ENCODE measurements around the gene NUP214. TPM values are rescaled to one million over a fixed set of nuclear protein-coding genes. Genes with fewer than 3 reads are reported as not detected.

Gene NUP214
- polyA plus RNA-seq, 1 experiment, result 6.3 TPM

GRCh38 chr9:131174681-131175239 lies 49.4 kb downstream of the NUP214 start:
- no peak for DNase-seq (ENCODE audit: low read depth)
- POLR2A ChIA-PET, result no interaction called here
- Histone ChIP-seq H3K4me3 (ENCODE audit: low read depth, low read length) (no peak overlapping the region), H3K36me3 (ENCODE audit: control insufficient read depth, insufficient read depth, low read length) (peaks cover 6% of the 10 kb centered on the region), H3K27me3 (ENCODE audit: control insufficient read depth, insufficient read depth, low read length) (no peaks in the 10 kb centered on the region)
- CTCF ChIA-PET, result interaction anchor here (1.0 kb wide), 1 partner anchor 161 kb away, joined by 3 read pairs; no protein-coding TSS in a partner anchor
- TF ChIP-seq CTCF (IDR thresholded peaks at IDR 0.05; ENCODE audit: insufficient read depth, low read depth, low read length), result no peak

DNA sequence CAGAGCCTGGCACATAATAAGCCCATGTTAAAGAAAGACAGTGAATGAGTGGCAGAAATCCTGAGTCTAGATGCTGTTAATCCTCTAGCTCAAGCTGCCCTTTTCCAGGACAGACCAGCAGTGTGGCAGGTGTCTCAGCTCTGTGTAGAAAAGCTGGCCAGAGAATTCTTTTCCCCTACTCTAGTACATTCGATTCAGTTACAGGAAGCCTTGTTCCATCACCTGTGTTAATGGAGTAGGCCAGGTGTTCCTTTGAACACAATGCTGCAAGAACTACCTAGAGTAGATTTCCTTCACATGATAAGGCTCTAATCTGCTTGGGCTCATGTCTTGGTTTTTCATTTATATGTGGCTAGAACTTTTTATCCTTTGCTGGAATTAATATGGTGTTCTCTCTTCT lies 52.5 kb downstream of the NUP214 start:
- Histone ChIP-seq H3K36me3 (ENCODE audit: control insufficient read depth, insufficient read depth, low read length) (peaks cover 5% of the 10 kb centered on the region), H3K27me3 (ENCODE audit: control insufficient read depth, insufficient read depth, low read length) (no peaks in the 10 kb centered on the region), H3K4me3 (ENCODE audit: low read depth, low read length) (no peak overlapping the region)
- CTCF ChIA-PET, result interaction anchor here (0.6 to 9.5 kb wide), 14 partner anchors 10 to 193 kb away, joined by 3 to 259 read pairs (median 4); partner anchors contain the start of gene NUP214
- POLR2A ChIA-PET, result no interaction called here
- no peak for DNase-seq (ENCODE audit: low read depth)
- no peak for TF ChIP-seq CTCF (IDR thresholded peaks at IDR 0.05; ENCODE audit: insufficient read depth, low read depth, low read length)

DNA sequence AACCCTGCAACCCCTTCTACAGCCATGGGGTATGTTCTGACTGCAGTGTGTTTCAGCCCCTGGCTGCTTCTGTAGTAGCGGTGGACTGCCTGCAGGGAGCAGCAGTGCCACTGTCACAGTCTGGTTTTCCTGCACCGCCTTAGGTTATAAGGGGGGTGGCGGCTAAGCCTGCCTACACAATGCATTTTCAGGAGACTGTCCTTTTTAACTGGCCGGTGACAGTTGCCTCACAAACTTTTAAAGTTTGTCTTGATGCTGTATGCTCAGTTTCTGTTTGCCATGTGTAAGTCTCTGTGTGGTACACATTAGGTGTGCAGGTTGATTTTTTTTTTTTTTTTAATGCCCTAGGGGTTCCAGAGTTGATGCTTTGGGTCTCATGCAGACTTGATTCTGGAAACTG lies 53.0 kb downstream of the NUP214 start:
- no peak for DNase-seq (ENCODE audit: low read depth)
- H3K36me3 ChIP-seq (ENCODE audit: control insufficient read depth, insufficient read depth, low read length), result peaks cover 5% of the 10 kb centered on the region
- ChIA-PET POLR2A (no interaction called here), CTCF (interaction anchor here (0.6 to 9.5 kb wide), 18 partner anchors 10 to 193 kb away, joined by 3 to 259 read pairs (median 4); partner anchors contain the start of gene NUP214)
- peak; percentile 92 for TF ChIP-seq CTCF (IDR thresholded peaks at IDR 0.05; ENCODE audit: insufficient read depth, low read depth, low read length)
- no peaks in the 10 kb centered on the region for H3K27me3 ChIP-seq (ENCODE audit: control insufficient read depth, insufficient read depth, low read length)
- no peak overlapping the region for H3K4me3 ChIP-seq (ENCODE audit: low read depth, low read length)

DNA sequence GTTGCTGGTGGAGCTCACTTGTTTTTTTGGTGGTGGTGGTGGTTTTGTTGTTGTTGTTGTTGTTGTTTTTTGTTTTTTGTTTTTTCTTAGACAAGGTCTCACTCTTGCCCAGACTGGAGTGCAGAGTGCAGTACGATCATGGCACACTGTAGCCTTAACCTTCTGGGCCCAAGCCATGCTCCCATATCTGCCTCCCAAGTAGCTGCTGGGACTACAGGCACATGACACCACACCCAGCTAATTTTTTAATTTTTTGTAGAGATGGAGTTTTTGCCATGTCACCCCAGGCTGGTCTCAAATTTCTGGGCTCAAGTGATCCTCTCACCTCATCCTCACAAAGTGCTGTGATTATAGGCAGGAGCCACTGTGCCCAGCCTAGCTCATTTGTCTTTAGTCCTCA lies 53.5 kb downstream of the NUP214 start:
- POLR2A ChIA-PET, result no interaction called here

More for the DNA sequence above, 53.5 kb downstream of the NUP214 start:
- Histone ChIP-seq H3K27me3 (ENCODE audit: control insufficient read depth, insufficient read depth, low read length) (no peaks in the 10 kb centered on the region), H3K36me3 (ENCODE audit: control insufficient read depth, insufficient read depth, low read length) (peaks cover 5% of the 10 kb centered on the region), H3K4me3 (ENCODE audit: low read depth, low read length) (no peak overlapping the region)
- no peak for TF ChIP-seq CTCF (IDR thresholded peaks at IDR 0.05; ENCODE audit: insufficient read depth, low read depth, low read length)
- CTCF ChIA-PET, result interaction anchor here (0.6 to 9.5 kb wide), 12 partner anchors 11 to 171 kb away, joined by 3 to 259 read pairs (median 5); no protein-coding TSS in a partner anchor
- DNase-seq (ENCODE audit: low read depth), result no peak

Measured in BJ (cell line).